H9 (cell line): ENCODE results near the gene ANKRD27. TPM values are rescaled to one million over a fixed set of nuclear protein-coding genes. Genes with fewer than 3 reads are reported as not detected.
"Not testable (repeated sequence)": the region's sequence is repeated elsewhere in the genome, so short reads cannot be mapped to it uniquely, and the experiment has no call there.

Source experiments
- DNase-seq: peaks from one replicate; pipeline ENCODE4 v3.0.0-alpha.2; 2017
- H2AFZ ChIP-seq: one replicate; pipeline ENCODE4 v1.6.1; 2013; ENCODE audit warnings: mild to moderate bottlenecking, low read length, control low read depth, moderate library complexity
- H2AK5ac ChIP-seq: 2 replicates; pipeline ENCODE4 v1.6.1; 2013; ENCODE audit warnings: low read length, control low read depth, mixed read lengths; ENCODE audit not compliant: insufficient read length
- H2BK120ac ChIP-seq: one replicate; pipeline ENCODE4 v1.6.1; 2013; ENCODE audit warnings: low read depth, mild to moderate bottlenecking, low read length, control low read depth, inconsistent platforms; ENCODE audit not compliant: poor library complexity, severe bottlenecking
- H2BK12ac ChIP-seq: 2 replicates; pipeline ENCODE4 v1.6.1; 2013; ENCODE audit warnings: low read length, control low read depth, mixed read lengths, low read depth; ENCODE audit not compliant: insufficient read length
- H2BK15ac ChIP-seq: 2 replicates; pipeline ENCODE4 v1.6.1; 2013; ENCODE audit warnings: low read depth, low read length, control low read depth
- H2BK20ac ChIP-seq: one replicate; pipeline ENCODE4 v1.6.1; 2013; ENCODE audit warnings: low read depth, mild to moderate bottlenecking, low read length, control low read depth, inconsistent platforms; ENCODE audit not compliant: poor library complexity, severe bottlenecking
- H2BK5ac ChIP-seq: 2 replicates; pipeline ENCODE4 v1.6.1; 2013; ENCODE audit warnings: low read length, control low read depth, mixed read lengths; ENCODE audit not compliant: insufficient read length
- H3K14ac ChIP-seq: 2 replicates; pipeline ENCODE4 v1.6.1; 2013; ENCODE audit warnings: low read length, control low read depth; ENCODE audit not compliant: insufficient read depth
- H3K18ac ChIP-seq: 2 replicates; pipeline ENCODE4 v1.6.1; 2013; ENCODE audit warnings: low read depth, mild to moderate bottlenecking, mixed read lengths, low read length, control low read depth; ENCODE audit not compliant: insufficient read length
- H3K23ac ChIP-seq: 2 replicates; pipeline ENCODE4 v1.6.1; 2013; ENCODE audit warnings: low read length, control low read depth, mixed read lengths, low read depth; ENCODE audit not compliant: insufficient read length
- H3K23me2 ChIP-seq: 2 replicates; pipeline ENCODE4 v1.6.1; 2013; ENCODE audit warnings: low read depth, mild to moderate bottlenecking, mixed read lengths, low read length, control low read depth; ENCODE audit not compliant: insufficient read length, poor library complexity, severe bottlenecking
- H3K27ac ChIP-seq: 2 replicates; pipeline ENCODE4 v1.5.1; 2013; ENCODE audit warnings: low read length, control low read depth, mixed read lengths, low read depth; ENCODE audit not compliant: insufficient read length
- H3K27me3 ChIP-seq: 2 replicates; pipeline ENCODE4 v1.6.1; 2013; ENCODE audit warnings: low read length, control low read depth, inconsistent platforms; ENCODE audit not compliant: insufficient read depth
- H3K4ac ChIP-seq: 2 replicates; pipeline ENCODE4 v1.6.1; 2013; ENCODE audit warnings: low read depth, mild to moderate bottlenecking, control low read depth, inconsistent platforms, low read length, moderate library complexity
- H3K4me1 ChIP-seq: 2 replicates; pipeline ENCODE4 v1.6.1; 2013; ENCODE audit warnings: low read length, control low read depth, inconsistent platforms; ENCODE audit not compliant: insufficient read depth
- H3K4me2 ChIP-seq: 2 replicates; pipeline ENCODE4 v1.6.1; 2013; ENCODE audit warnings: low read length, control low read depth, mixed read lengths; ENCODE audit not compliant: insufficient read length, insufficient read depth
- H3K56ac ChIP-seq: 2 replicates; pipeline ENCODE4 v1.6.1; 2013; ENCODE audit warnings: low read depth, mild to moderate bottlenecking, mixed read lengths, low read length, control low read depth; ENCODE audit not compliant: insufficient read length
- H3K79me1 ChIP-seq: 2 replicates; pipeline ENCODE4 v1.6.1; 2013; ENCODE audit warnings: low read depth, mild to moderate bottlenecking, moderate library complexity, low read length, control low read depth, inconsistent platforms; ENCODE audit not compliant: insufficient read depth, poor library complexity, severe bottlenecking
- H3K79me2 ChIP-seq: 2 replicates; pipeline ENCODE4 v1.6.1; 2013; ENCODE audit warnings: low read length, control low read depth, inconsistent platforms; ENCODE audit not compliant: insufficient read depth
- H3K9ac ChIP-seq: 2 replicates; pipeline ENCODE4 v1.6.1; 2013; ENCODE audit warnings: low read length, control low read depth, mixed read lengths; ENCODE audit not compliant: insufficient read length; ENCODE audit errors: extremely low read depth
- H3K9me3 ChIP-seq: one replicate; pipeline ENCODE4 v1.6.1; 2013; ENCODE audit warnings: low read depth, low read length, inconsistent platforms; ENCODE audit not compliant: control insufficient read depth
- H3T11ph ChIP-seq: one replicate; pipeline ENCODE4 v1.6.1; 2013; ENCODE audit warnings: mild to moderate bottlenecking, low read length, control low read depth, inconsistent platforms
- H4K20me1 ChIP-seq: one replicate; pipeline ENCODE4 v1.6.1; 2013; ENCODE audit not compliant: control insufficient read depth, insufficient read length, insufficient read depth
- H4K5ac ChIP-seq: 2 replicates; pipeline ENCODE4 v1.6.1; 2013; ENCODE audit warnings: low read depth, mild to moderate bottlenecking, mixed read lengths, low read length, control low read depth; ENCODE audit not compliant: insufficient read length
- H4K8ac ChIP-seq: replicated peaks from 2 replicates; pipeline ENCODE4 v1.6.1; 2013; ENCODE audit warnings: low read length, control low read depth, mixed read lengths, low read depth; ENCODE audit not compliant: insufficient read length
- H4K91ac ChIP-seq: 2 replicates; pipeline ENCODE4 v1.6.1; 2013; ENCODE audit warnings: low read depth, mild to moderate bottlenecking, moderate library complexity, mixed read lengths, low read length, control low read depth; ENCODE audit not compliant: insufficient read length
- H3K27ac Mint-ChIP-seq, 3 experiments: 2 replicates in 2 of 3; 3 replicates in 1 of 3; pipeline ENCODE4 v1.8.0; 2020 to 2021; ENCODE audit warnings: mixed read lengths in 3 of 3, mild to moderate bottlenecking in 1 of 3, moderate library complexity in 1 of 3
- H3K27me3 Mint-ChIP-seq: 2 replicates; pipeline ENCODE4 v1.8.0; 2021; ENCODE audit warnings: low read depth, mild to moderate bottlenecking, moderate library complexity, mixed read lengths
- H3K36me3 Mint-ChIP-seq, 3 experiments: 2 replicates in 2 of 3; 3 replicates in 1 of 3; pipeline ENCODE4 v1.8.0; 2020 to 2021; ENCODE audit warnings: low read depth in 3 of 3, mixed read lengths in 3 of 3; ENCODE audit not compliant: insufficient read depth in 1 of 3
- H3K4me1 Mint-ChIP-seq, 2 experiments: 2 replicates each; pipeline ENCODE4 v1.8.0; 2020; ENCODE audit warnings: mixed read lengths in 2 of 2
- H3K4me3 Mint-ChIP-seq, 2 experiments: 2 replicates in 1 of 2; 3 replicates in 1 of 2; pipeline ENCODE4 v1.8.0; 2020 to 2021; ENCODE audit warnings: mild to moderate bottlenecking in 2 of 2, mixed read lengths in 2 of 2, moderate library complexity in 1 of 2
- H3K9me3 Mint-ChIP-seq, 2 experiments: 2 replicates in 1 of 2; 3 replicates in 1 of 2; pipeline ENCODE4 v1.8.0; 2020; ENCODE audit warnings: mild to moderate bottlenecking in 2 of 2, mixed read lengths in 2 of 2, moderate library complexity in 1 of 2
- CTCF ChIP-seq: fragments of 200-600 bp; sonication (generic); conservative IDR thresholded peaks from 3 replicates; pipeline ENCODE4 v1.8.0; 2021; ENCODE audit warnings: antibody characterized with exemption, mild to moderate bottlenecking
- WGBS: extraction: QIAGEN DNeasy Blood & Tissue Kit; methylation state at CpG from one replicate; pipeline ENCODE4 v1.1.7; 2013; ENCODE audit warnings: missing lambda C conversion rate, low lambda C conversion rate, mixed read lengths; ENCODE audit not compliant: insufficient read length; ENCODE audit errors: extremely low coverage; 5-methylcytosine and 5-hydroxymethylcytosine counted together
- total RNA-seq: library from RNA; stranded (reverse); gene quantifications from 2 replicates; pipeline ENCODE4 v1.2.1, GENCODE V29; 2021

Gene ANKRD27
- total RNA-seq, 1 experiment from 2014 or later: 40.7 TPM

- no peak overlapping the region for H4K91ac ChIP-seq
- H3K4ac ChIP-seq: no peak overlapping the region
- no peak overlapping the region for H3K4me2 ChIP-seq
- no peaks in the 10 kb centered on the region for H3K9me3 Mint-ChIP-seq
- no peak overlapping the region for H2AFZ ChIP-seq
- H3K4me3 Mint-ChIP-seq: no peak overlapping the region
- no peak overlapping the region for H2BK120ac ChIP-seq
- no peaks in the 10 kb centered on the region for H3K79me1 ChIP-seq
- no peak overlapping the region for H2BK5ac ChIP-seq
- H3T11ph ChIP-seq: no peak overlapping the region
- no peak overlapping the region for H4K5ac ChIP-seq
- H3K9ac ChIP-seq: no peak overlapping the region
- H2BK12ac ChIP-seq: no peak overlapping the region
- no peaks in the 10 kb centered on the region for H3K79me2 ChIP-seq
- no peak overlapping the region for H2BK15ac ChIP-seq
- no peak overlapping the region for H3K56ac ChIP-seq
- no peak for DNase-seq
- H3K27me3 ChIP-seq: no peaks in the 10 kb centered on the region
- H3K27me3 Mint-ChIP-seq: no peaks in the 10 kb centered on the region
- TF ChIP-seq CTCF: no peak
- no peak overlapping the region for H3K18ac ChIP-seq
- H3K27ac Mint-ChIP-seq: peak overlapping the region; percentile 55 to 86 (median 83); a peak in 5 of 7 replicates
- peaks cover 11 to 20% of the 10 kb centered on the region in 2 experiments for H3K4me1 Mint-ChIP-seq
- no peak overlapping the region for H2BK20ac ChIP-seq
- H3K27ac ChIP-seq: no peak overlapping the region
- peaks cover 18 to 41% (median 32%) of the 10 kb centered on the region in 3 experiments; a peak in 6 of 7 replicates for H3K36me3 Mint-ChIP-seq
- no peak overlapping the region for H3K14ac ChIP-seq
- H4K8ac ChIP-seq: no peak overlapping the region
- H2AK5ac ChIP-seq: no peak overlapping the region
- WGBS: no CpG with 5 or more reads among the region's 12 CpGs
- H3K9me3 ChIP-seq: no peaks in the 10 kb centered on the region
- no peaks in the 10 kb centered on the region for H3K23me2 ChIP-seq
- H4K20me1 ChIP-seq: no peaks in the 10 kb centered on the region
- no peak overlapping the region for H3K23ac ChIP-seq
- no peaks in the 10 kb centered on the region; the same call in 1 of the 2 replicates for H3K4me1 ChIP-seq
Measured at GRCh38 chr19:32652894-32653598, 21.9 kb downstream of the ANKRD27 start.

- DNase-seq, H3K14ac ChIP-seq, H4K8ac ChIP-seq, H4K91ac ChIP-seq, H3K27me3 ChIP-seq, H3K4me3 Mint-ChIP-seq, H4K5ac ChIP-seq, H3K56ac ChIP-seq, H3K23me2 ChIP-seq, H3T11ph ChIP-seq, H3K9me3 ChIP-seq, H4K20me1 ChIP-seq, H3K27ac ChIP-seq, H3K4me2 ChIP-seq, H3K79me1 ChIP-seq, H2BK5ac ChIP-seq, H2BK15ac ChIP-seq, H2AK5ac ChIP-seq, H3K27me3 Mint-ChIP-seq, H2BK12ac ChIP-seq, H3K9me3 Mint-ChIP-seq, H3K9ac ChIP-seq, H3K79me2 ChIP-seq, H2BK120ac ChIP-seq, H3K18ac ChIP-seq, H3K4me1 ChIP-seq, H3K23ac ChIP-seq, H2BK20ac ChIP-seq, H2AFZ ChIP-seq, H3K4ac ChIP-seq: not testable (repeated sequence)
- Mint-ChIP-seq H3K36me3 (peaks cover 23 to 48% (median 39%) of the 10 kb centered on the region in 3 experiments; a peak in 6 of 7 replicates), H3K27ac (peak overlapping the region in 2 of 3 experiments; percentile 34 to 86; a peak in 2 of 7 replicates), H3K4me1 (peaks cover 11 to 20% of the 10 kb centered on the region in 2 experiments)
- no CpG with 5 or more reads among the region's 13 CpGs for WGBS
Measured at GRCh38 chr19:32652331-32652730, 22.6 kb downstream of the ANKRD27 start.
